NCI-H128 (cell line): Measurements from ENCODE around the gene ANKRD13D.

ENCODE experiments used
- DNase-seq: peaks from one replicate; lab custom pipeline; 2025; ENCODE audit not compliant: unreplicated experiment; lab: John Stamatoyannopoulos, UW

Gene ANKRD13D

DNA sequence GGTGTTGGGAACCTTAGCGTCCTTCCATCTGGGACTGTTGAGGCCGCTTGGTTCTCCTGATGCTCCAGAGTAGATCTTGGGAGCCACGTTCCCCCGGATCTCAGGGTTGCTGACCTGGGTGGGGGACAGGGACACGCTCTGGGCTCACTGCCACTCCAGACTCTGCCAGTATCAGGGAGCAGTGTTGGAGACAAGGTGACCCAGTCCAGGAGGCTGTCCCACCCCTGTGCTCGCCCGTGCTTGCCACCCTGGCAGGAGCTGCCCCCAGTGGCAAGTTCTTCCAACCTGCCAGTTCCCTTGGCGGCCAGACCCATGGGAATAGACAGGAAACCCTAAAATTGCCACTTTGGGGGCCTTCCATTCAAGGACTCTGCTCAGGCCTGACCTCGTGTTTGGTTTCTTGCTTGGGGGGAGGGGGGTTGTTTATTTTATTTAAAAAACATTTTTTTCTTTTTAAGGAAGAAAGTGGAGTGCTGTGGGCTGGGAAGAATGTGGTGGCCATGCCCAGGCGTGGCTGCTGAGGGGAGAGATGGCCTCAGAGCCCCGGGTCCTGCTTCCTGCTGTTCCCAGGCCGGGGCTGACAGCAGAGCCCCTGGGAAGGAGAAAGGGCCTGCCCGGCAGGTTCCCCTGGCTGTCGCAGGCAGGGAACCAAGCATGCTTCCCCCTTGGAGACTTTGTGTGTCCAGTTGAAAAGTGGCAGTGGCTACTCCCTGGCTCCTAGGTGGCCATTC, 15.7 kb upstream of the ANKRD13D start:
- no peak for DNase-seq

DNA sequence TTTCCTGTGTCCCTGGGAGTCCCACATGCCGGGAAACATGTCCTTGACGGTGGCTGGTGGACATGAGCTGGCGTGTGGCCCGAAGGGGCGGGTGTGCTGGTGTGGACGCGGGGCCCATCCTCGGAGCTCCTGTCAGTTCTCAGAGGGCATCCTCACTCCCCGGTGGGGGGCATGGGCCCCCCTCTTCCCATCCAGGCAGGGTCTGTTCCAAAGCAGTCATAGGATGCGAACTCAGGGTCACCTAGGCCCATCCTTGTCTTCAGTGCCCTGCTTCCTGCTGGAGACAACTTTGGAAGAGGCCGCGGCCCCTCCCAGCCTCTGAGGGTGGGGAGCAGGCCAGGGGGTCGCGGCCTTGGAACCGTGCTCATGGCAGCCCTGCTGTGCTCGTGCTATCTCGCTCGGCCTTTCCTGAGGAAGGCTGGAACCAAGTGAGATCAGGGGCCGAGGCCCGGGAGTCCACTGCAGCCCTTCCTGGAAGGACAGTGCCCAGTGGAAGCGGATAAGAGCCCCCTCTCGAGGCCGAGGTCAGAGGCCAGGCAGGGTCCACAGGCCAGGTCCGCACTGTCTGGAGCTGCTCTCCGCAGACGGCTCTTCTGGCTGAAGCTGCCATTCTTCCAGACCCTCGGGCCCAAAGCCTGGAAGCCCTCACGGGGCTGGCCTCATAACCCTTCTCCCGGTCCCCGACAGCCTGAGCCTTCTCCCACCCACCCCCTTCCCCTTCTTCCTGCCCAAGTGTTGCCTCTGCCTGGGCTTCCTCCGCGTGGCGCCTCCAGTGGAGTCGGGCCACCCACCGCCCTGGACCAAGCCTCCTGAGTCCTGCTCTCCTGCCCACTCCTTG, 14.1 kb upstream of the ANKRD13D start:
- no peak for DNase-seq

DNA sequence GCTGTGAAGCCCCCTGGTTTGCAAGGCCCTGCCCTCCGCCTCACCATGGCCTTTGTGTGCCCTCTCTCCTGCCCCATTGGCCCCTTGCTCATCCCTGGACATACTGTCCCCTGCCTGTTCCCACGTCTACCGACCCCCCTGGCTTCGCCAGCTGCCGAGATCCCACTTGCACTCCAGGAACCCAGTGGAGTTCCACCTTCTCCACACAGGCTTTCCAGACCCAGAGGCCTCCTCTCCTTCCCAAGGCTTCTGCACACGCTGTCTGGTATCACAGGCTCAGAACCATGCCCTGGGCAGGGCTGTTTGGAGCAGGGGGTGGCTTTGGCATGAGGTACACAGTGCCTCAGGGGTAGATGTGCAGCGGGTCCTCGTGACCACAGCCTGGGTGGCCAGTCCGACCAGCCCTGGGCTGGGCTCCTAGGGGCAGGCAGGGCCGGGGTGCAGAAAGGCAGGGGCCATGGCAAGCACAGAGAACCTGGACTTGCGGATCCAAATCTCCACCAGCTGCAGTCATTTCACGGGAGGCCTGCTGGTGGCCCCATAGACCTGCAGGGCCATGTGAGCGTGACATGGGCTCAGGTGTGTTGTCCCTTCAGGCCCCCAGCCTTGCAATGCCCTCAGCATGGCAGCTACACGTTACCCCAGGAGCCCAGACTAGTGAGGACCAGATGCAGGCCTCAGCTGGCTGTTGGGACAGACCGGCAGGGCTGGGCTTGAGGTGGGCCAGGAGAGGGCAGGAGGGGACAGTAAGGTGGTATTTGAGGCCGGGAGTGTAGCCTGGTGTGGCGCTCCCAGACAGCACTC, 13.3 kb upstream of the ANKRD13D start:
- DNase-seq, result no peak

DNA sequence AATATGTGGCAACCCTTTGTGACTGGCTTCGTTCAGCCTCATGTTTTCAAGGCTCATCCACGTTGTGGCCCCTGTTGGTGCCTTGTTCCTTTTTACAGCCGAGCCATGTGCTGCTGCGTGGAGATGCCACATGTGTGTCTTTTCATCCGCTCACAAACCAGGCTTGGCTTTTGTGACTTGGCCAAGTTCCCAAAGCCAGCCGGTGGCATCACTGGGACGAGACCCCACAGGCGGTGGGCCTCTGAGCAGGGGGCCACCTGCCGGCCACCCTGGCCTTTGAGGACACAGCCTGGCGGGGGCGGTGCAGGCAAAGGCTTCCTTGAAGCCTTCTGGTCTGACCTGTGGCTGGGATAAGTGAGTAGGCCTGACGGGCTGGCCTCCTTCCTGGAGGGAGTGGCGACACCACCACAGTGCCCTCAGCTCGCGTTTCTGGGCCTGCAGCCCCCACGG, 12.3 kb upstream of the ANKRD13D start:
- DNase-seq, result no peak

DNA sequence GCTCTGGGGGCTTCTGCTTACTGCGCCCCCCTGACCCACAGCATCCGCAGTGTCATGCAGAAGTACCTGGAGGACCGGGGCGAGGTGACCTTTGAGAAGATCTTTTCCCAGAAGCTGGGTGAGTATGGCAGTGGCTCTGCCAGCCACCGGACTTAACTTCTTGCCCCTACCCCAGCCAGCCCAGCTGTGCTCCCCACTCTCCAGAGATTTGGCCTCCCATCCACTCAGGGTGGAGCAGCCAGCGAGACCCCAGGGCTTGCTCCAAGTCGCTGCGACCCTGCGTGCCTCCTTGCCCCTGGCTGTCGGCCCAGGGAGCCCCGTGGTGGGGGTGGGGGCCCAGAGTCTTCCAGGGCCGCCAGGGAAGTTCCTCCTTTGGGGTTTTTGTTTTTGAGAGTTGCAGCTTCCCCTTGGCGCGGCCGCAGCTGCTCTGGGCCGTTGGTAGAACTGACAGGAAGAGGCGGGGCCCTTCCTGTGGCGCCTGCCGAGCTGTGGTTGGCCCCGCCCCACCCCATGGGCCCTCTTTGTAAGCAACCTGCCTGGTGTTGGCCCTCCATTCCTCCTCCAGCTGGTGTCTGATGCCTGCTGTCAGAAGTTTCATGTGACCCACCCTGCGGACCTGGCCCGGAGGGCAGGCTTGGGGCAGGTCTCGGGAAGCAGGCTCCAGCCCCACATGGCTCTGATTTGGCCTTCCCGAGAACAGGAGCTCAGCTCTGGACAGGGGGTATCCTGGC, 11.7 kb upstream of the ANKRD13D start:
- no peak for DNase-seq

DNA sequence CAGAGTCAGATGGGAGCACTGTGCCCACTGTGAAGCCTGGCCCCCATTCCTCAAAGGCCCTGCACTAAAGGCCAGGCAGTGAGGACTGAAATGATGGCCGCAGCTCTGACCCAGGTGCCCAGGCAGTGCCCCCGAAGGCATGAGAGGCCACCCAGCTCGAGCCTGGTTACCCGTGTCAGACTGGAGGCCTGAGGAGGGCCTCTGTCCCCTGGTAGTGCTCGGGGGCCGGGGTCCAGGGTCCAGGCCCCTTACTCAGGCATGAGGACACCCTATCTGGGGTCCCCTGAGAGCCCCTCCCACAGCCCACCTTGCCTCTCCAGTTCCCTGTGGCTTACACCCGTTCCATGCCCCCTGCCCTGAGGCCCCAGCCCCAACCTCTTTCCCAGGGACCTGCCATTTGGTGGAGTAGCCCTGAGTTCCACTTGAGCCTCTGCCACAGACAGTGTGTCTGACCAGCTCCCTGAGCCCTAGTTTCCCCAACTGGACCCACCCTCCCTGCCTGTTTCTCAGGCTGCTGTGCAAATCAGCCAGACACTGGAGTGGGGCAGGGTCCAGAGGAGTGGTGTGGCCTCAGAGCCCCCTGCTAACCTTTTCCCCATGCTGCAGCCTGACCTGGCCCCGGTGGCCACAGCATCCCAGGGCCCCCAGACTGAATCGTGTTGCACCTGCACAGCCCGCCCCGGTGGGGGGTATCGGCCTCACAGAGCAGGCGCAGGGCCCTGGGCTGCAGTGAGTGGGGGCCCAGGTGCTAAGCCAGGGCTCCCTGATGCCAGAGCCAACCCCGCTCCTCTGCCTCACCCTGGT, 10.8 kb upstream of the ANKRD13D start:
- no peak for DNase-seq

DNA sequence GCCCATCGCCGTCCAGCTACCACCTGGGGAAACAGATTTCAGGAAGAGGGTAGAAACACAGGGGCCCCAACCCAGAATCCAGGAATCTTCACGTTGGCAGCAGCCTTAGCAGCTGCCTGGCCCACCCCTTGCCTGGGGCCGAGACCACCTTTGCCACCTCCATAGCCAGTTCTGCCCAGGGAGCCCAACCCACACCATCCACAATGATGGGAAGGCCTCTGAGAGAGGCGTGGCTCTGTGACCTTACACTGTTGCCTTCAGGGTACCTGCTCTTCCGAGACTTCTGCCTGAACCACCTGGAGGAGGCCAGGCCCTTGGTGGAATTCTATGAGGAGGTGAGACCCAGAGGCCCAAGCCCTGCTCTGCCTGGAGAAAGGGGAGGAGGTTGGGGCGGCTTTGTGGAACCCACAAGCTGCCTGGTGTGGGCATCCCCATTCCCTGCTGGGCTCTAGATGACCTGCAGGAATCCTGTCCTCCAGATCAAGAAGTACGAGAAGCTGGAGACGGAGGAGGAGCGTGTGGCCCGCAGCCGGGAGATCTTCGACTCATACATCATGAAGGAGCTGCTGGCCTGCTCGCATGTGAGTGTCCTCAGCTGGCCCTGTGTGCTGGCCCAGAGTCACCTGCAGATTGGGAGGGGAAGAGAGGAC, 10.0 kb upstream of the ANKRD13D start:
- DNase-seq, result no peak

DNA sequence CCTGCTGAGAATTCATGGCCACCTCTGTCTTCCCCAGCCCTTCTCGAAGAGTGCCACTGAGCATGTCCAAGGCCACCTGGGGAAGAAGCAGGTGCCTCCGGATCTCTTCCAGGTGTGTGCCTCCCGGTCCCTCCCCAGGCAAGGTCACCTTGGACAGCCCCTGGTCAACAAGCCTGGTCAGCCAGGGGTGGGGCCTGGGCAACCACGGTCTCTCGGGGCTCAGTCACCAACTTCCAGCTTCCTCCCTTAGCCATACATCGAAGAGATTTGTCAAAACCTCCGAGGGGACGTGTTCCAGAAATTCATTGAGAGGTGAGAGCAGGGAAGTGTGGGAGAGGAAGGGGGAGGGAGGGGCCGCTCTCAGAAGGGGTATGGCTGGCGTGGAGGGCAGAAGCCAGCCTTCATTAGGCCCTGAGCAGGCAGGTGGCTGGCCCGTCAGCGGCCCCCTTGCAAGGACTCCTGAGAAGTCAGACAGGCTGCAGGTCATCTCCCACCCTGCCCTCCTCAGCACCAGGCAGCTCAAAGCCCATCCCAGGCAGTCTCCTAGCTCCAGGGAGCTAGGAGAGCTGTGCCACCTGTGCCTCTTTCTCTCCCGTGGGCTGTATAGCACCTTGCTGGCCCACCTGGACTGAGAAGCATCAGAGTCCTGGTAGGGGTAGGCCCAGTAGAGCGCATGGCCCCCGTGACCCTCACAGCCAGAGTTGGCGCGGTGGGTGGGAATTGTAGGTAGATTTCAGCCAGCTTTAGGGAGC, 9.3 kb upstream of the ANKRD13D start:
- no peak for DNase-seq

DNA sequence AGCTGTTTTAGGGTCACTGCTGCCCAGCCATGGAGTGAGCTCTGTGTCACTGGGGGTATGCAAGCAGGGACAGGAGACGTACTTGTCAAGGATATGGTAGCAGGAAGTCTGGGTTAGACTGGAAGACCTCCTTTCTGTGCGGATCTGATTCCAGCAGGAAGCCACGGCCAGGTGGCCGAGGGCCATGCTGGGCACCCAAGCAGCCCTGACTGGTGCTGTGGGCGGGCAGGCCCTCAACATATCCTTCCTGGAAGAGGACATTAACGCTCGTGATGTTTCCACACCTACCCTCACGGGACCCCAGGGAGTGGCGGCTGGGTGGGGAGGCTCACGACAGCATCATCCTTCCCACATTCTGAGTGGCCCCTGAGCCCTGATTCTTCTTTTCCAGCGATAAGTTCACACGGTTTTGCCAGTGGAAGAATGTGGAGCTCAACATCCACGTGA, 8.7 kb upstream of the ANKRD13D start:
- no peak for DNase-seq

DNA sequence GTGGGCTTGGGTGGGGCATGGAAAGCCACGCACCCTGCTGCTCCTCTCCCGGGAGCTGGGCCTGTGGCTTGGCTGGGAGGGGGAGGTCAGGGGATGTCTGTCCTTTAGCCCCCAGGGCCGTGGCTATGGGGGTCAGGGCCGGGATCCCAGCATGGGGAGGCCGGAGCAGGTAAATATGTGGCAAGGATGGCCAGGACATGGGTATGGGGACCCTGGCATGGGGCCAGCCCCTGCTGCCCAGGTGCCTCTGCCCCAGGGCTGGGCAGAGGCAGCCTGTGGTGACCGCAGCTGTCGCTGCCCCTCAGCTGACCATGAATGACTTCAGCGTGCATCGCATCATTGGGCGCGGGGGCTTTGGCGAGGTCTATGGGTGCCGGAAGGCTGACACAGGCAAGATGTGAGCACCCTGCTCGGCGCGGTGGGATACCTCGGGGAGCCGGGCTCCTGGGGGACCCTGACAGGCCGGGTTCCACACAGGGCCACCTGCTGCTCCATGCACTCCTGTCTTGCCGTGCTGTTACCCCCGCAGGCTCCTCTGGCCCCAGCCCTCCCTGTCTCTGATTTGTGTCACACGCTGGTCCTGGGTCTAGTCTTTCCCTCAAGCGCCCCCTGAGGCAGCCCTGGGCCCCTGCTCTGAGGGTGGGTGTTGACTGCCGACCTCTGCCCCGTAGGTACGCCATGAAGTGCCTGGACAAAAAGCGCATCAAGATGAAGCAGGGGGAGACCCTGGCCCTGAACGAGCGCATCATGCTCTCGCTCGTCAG, 8.1 kb upstream of the ANKRD13D start:
- no peak for DNase-seq

DNA sequence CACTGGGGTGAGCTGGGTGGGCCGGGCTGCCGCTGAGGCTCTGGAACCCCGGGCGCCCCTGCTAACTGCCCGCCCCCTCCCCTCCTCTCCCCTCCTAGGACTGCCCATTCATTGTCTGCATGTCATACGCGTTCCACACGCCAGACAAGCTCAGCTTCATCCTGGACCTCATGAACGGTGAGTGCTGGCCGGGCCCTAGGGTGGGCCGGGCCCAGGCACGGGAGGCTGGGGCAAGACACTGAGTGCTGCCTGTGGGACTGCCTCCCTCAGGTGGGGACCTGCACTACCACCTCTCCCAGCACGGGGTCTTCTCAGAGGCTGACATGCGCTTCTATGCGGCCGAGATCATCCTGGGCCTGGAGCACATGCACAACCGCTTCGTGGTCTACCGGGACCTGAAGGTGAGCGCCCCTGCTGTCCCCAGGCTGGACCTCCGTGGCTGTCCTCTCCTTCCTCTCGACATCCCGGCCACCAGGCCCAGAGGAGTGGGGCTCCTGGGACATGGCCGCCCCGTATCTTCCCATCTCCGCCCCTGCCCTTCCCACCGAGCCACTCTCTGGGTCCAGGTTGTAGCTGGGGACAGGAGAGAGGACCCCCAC, 7.5 kb upstream of the ANKRD13D start:
- DNase-seq, result no peak

DNA sequence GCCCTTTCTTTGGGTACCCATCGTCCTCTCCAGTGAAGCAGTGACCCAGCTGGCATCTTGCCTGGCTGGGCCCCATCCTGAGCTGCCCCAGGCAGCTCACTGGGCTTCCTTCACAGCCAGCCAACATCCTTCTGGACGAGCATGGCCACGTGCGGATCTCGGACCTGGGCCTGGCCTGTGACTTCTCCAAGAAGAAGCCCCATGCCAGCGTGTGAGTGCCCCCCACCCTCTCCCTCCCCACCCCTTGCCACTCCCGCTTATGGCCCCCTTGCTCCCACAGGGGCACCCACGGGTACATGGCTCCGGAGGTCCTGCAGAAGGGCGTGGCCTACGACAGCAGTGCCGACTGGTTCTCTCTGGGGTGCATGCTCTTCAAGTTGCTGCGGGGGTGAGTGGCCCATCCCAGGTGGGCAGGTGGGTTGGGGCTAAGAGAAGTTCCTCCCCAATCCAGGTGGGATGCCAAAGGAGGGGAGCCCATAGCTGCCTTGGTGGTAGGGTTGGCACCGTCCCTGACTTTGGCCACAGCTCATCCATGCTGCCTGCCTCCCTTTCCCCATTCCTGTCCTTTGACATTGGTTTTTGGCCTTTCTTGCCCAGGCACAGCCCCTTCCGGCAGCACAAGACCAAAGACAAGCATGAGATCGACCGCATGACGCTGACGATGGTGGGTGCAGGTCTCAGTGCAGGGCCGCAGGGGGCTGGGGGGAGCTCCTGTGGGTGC, 6.8 kb upstream of the ANKRD13D start:
- DNase-seq, result no peak

DNA sequence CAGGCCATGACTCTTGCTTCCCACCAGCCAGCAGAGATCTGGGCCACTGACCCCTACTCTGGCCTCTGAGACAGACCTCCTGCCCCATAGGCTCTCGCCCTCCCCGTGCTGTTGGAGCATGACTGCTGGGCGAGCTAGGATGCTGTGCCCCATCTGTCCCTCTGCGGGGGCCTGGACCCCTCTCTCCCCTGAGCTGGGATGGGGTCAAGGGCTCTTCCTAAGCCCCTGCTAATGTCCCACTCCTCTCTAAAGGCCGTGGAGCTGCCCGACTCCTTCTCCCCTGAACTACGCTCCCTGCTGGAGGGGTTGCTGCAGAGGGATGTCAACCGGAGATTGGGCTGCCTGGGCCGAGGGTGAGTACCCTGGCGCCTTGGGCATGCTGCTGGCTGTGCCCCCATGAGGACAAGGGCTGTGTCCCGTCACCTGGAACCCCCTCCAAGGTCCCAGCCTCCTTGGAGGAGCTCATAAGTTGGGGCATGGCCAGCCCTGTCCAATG, 6.2 kb upstream of the ANKRD13D start:
- DNase-seq, result no peak

DNA sequence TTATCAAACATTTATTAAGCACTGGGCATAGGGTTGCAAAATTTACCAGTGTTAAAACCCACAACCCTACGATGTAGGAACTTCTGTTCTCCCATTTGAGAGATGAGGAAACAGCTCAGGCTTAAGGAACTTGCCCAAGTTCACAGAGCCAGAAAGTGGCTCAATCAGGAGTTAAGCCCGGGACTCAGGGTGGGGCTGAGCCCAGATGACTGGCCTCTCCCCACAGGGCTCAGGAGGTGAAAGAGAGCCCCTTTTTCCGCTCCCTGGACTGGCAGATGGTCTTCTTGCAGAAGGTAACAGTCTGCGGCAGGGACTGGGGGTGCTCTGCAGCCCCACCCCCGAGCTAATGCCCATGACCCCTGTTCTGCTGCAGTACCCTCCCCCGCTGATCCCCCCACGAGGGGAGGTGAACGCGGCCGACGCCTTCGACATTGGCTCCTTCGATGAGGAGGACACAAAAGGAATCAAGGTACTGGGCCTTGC, 5.6 kb upstream of the ANKRD13D start:
- no peak for DNase-seq

DNA sequence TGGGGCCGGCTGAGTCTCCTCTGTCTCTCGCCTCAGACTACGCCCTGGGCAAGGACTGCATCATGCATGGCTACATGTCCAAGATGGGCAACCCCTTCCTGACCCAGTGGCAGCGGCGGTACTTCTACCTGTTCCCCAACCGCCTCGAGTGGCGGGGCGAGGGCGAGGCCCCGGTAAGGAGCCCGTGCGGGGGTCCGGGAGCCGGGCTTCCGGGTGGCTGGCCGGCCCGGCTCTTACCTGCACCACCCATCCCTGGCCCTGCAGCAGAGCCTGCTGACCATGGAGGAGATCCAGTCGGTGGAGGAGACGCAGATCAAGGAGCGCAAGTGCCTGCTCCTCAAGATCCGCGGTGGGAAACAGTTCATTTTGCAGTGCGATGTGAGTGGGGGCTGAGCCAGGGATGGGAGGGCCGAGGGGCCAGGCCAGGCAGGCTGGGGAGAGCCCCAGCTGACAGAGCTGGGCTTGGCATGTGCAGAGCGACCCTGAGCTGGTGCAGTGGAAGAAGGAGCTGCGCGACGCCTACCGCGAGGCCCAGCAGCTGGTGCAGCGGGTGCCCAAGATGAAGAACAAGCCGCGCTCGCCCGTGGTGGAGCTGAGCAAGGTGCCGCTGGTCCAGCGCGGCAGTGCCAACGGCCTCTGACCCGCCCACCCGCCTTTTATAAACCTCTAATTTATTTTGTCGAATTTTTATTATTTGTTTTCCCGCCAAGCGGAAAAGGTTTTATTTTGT, 4.1 kb upstream of the ANKRD13D start:
- DNase-seq, result no peak
